CD14-positive monocyte (primary cell): ENCODE results near the gene TNFRSF13B. TPM values are rescaled to one million over a fixed set of nuclear protein-coding genes. Genes with fewer than 3 reads are reported as not detected.

ENCODE experiments used
- DNase-seq, 3 donors: peaks; one replicate each; pipeline ENCODE4 v3.0.0-alpha.2; 2011 to 2022
- H2AFZ ChIP-seq: 2 replicates; pipeline ENCODE4 v1.6.0; 2012; ENCODE audit warnings: mild to moderate bottlenecking, low read depth, low read length, inconsistent platforms; ENCODE audit not compliant: insufficient read depth, poor library complexity, severe bottlenecking
- H3K27ac ChIP-seq, 2 donors: 1 replicate in 1 of 2; 2 replicates in 1 of 2; pipeline ENCODE4 v1.5.1; 2012 to 2013; ENCODE audit warnings: low read length in 2 of 2, control low read depth in 1 of 2, inconsistent platforms in 1 of 2, low read depth in 1 of 2, mild to moderate bottlenecking in 1 of 2
- H3K27me3 ChIP-seq, 2 donors: one replicate each; pipeline versions ENCODE4 v1.6.0 to v1.6.1; 2011 to 2013; ENCODE audit warnings: low read length in 2 of 2; ENCODE audit not compliant: control insufficient read depth in 2 of 2, insufficient read depth in 2 of 2
- H3K36me3 ChIP-seq, 2 donors: replicated peaks in 1 of 2; 1 replicate in 1 of 2; 2 replicates in 1 of 2; pipeline versions ENCODE4 v1.5.1 to v1.6.1; 2012 to 2013; ENCODE audit warnings: low read length in 2 of 2, control low read depth in 1 of 2, inconsistent platforms in 1 of 2, mild to moderate bottlenecking in 1 of 2; ENCODE audit not compliant: insufficient read depth in 2 of 2, control insufficient read depth in 1 of 2
- H3K4me1 ChIP-seq, 2 donors: 1 replicate in 1 of 2; 2 replicates in 1 of 2; pipeline versions ENCODE4 v1.5.1 to v1.6.1; 2012 to 2013; ENCODE audit warnings: low read length in 2 of 2, control low read depth in 1 of 2, inconsistent platforms in 1 of 2, mild to moderate bottlenecking in 1 of 2, moderate library complexity in 1 of 2; ENCODE audit not compliant: insufficient read depth in 2 of 2, control insufficient read depth in 1 of 2
- H3K4me2 ChIP-seq: replicated peaks from 2 replicates; pipeline ENCODE3; 2012; ENCODE audit warnings: low read length, moderate library complexity, mild to moderate bottlenecking; ENCODE audit not compliant: poor library complexity, severe bottlenecking; ENCODE audit errors: extremely low read depth
- H3K4me3 ChIP-seq, 3 experiments: fragments of 200-600 bp in 1 of 3; sonication (generic) in 1 of 3; replicated peaks in 1 of 3; 1 replicate in 2 of 3; 2 replicates in 1 of 3; pipeline ENCODE4 v1.5.1; 2011 to 2013; ENCODE audit warnings: low read length in 3 of 3, mild to moderate bottlenecking in 3 of 3, control low read depth in 2 of 3, low read depth in 2 of 3, inconsistent platforms in 1 of 3, moderate library complexity in 1 of 3
- H3K79me2 ChIP-seq: 2 replicates; pipeline ENCODE4 v1.6.0; 2012; ENCODE audit warnings: mild to moderate bottlenecking, control low read depth, inconsistent platforms, low read length, moderate library complexity; ENCODE audit not compliant: insufficient read depth
- H3K9ac ChIP-seq: 2 replicates; pipeline ENCODE4 v1.6.0; 2017; ENCODE audit warnings: low read length, mild to moderate bottlenecking; ENCODE audit not compliant: insufficient read depth, poor library complexity, severe bottlenecking
- H3K9me3 ChIP-seq, 2 donors: replicated peaks in 1 of 2; 1 replicate in 1 of 2; 2 replicates in 1 of 2; pipeline versions ENCODE4 v1.5.1 to v1.6.1; 2012 to 2013; ENCODE audit warnings: low read length in 2 of 2, control low read depth in 1 of 2; ENCODE audit not compliant: control insufficient read depth in 1 of 2, insufficient read depth in 1 of 2
- H4K20me1 ChIP-seq: 2 replicates; pipeline ENCODE4 v1.6.0; 2012; ENCODE audit warnings: mild to moderate bottlenecking, low read length, control low read depth, moderate library complexity; ENCODE audit not compliant: insufficient read depth
- H3K27ac Mint-ChIP-seq, 7 donors: one replicate each; pipeline ENCODE4 v1.8.0; 2020; ENCODE audit warnings: mild to moderate bottlenecking in 7 of 7, mixed read lengths in 7 of 7, moderate library complexity in 6 of 7, inconsistent platforms in 2 of 7
- H3K27me3 Mint-ChIP-seq, 3 donors: one replicate each; pipeline ENCODE4 v1.8.0; 2021 to 2022; ENCODE audit warnings: low read depth in 3 of 3, mild to moderate bottlenecking in 3 of 3, mixed read lengths in 3 of 3, moderate library complexity in 3 of 3, inconsistent platforms in 1 of 3
- H3K36me3 Mint-ChIP-seq, 2 donors: one replicate each; pipeline ENCODE4 v1.8.0; 2020; ENCODE audit warnings: mixed read lengths in 2 of 2, inconsistent platforms in 1 of 2, mild to moderate bottlenecking in 1 of 2
- H3K4me1 Mint-ChIP-seq: one replicate; pipeline ENCODE4 v1.8.0; 2020; ENCODE audit warnings: mild to moderate bottlenecking, mixed read lengths
- H3K4me3 Mint-ChIP-seq, 2 donors: one replicate each; pipeline ENCODE4 v1.8.0; 2020; ENCODE audit warnings: mild to moderate bottlenecking in 2 of 2, mixed read lengths in 2 of 2, moderate library complexity in 1 of 2
- H3K9me3 Mint-ChIP-seq, 7 donors: one replicate each; pipeline ENCODE4 v1.8.0; 2020 to 2022; ENCODE audit warnings: mixed read lengths in 7 of 7, mild to moderate bottlenecking in 6 of 7, moderate library complexity in 6 of 7, inconsistent platforms in 2 of 7
- WGBS: methylation state at CpG from one replicate; pipeline ENCODE4 v1.1.5; 2013; ENCODE audit warnings: missing lambda C conversion rate; ENCODE audit not compliant: insufficient coverage; 5-methylcytosine and 5-hydroxymethylcytosine counted together
- intact Hi-C, 2 donors: fragments of 100-400 bp; cut with micrococcal nuclease; formaldehyde crosslinking; loops; one replicate each; pipeline versions ENCODE4 v1.15.0 to v1.15.1; 2023
- polyA plus RNA-seq, 3 donors: library from polyadenylated mRNA; depleted of rRNA in 1 of 3; unstranded in 2 of 3; stranded (reverse) in 1 of 3; fragments of 300-500 nt in 2 of 3; fragments of >200 nt in 1 of 3; fragmentation: Illumina TruSeq in 2 of 3; gene quantifications; 1 replicate in 2 of 3; 2 replicates in 1 of 3; pipeline ENCODE4 v1.2.3, GENCODE V29; 2012 to 2021
- TF ChIP-seq, protein P1 (sequence below): fragments of 200-600 bp; IDR thresholded peaks from one replicate; pipeline ENCODE4 v1.8.0; 2022; ENCODE audit warnings: antibody characterized with exemption, mild to moderate bottlenecking

TNFRSF13B gene
- polyA plus RNA-seq, 3 donors, result 0.21 to 0.47 TPM; not detected in 1

DNA sequence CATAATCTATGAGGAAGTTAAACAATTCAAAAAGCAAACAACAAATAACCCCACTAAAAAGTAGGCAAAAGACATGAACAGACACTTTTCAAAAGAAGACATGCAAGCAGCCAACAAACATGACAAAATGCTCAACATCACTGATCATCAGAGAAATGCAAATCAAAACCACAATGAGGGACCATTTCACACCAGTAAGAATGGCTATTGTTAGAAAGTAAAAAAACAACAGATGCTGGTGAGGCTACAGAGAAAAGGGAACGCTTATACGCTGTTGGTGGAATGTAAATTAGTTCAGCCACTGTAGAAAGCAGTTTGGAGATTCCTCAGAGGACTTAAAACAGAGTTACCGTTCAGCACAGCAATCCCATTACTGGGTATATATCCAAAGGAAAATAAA lies 24.4 kb downstream of the TNFRSF13B start:
- Mint-ChIP-seq H3K4me3 (no peak overlapping the region), H3K27ac (peak overlapping the region in 1 of 7 donors; percentile 33), H3K36me3 (no peaks in the 10 kb centered on the region), H3K4me1 (no peaks in the 10 kb centered on the region), H3K27me3 (peaks cover 2 to 12% (median 3%) of the 10 kb centered on the region in 3 donors), H3K9me3 (peaks cover 4 to 21% (median 18%) of the 10 kb centered on the region in 7 donors)
- intact Hi-C loops, result no loop called here
- TF ChIP-seq, protein P1, sequence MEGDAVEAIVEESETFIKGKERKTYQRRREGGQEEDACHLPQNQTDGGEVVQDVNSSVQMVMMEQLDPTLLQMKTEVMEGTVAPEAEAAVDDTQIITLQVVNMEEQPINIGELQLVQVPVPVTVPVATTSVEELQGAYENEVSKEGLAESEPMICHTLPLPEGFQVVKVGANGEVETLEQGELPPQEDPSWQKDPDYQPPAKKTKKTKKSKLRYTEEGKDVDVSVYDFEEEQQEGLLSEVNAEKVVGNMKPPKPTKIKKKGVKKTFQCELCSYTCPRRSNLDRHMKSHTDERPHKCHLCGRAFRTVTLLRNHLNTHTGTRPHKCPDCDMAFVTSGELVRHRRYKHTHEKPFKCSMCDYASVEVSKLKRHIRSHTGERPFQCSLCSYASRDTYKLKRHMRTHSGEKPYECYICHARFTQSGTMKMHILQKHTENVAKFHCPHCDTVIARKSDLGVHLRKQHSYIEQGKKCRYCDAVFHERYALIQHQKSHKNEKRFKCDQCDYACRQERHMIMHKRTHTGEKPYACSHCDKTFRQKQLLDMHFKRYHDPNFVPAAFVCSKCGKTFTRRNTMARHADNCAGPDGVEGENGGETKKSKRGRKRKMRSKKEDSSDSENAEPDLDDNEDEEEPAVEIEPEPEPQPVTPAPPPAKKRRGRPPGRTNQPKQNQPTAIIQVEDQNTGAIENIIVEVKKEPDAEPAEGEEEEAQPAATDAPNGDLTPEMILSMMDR, result no peak
- no peak overlapping the region for H3K9ac ChIP-seq
- peaks cover 11 to 19% of the 10 kb centered on the region in 2 donors for H3K9me3 ChIP-seq
- no peak overlapping the region for H3K4me3 ChIP-seq
- no peaks in the 10 kb centered on the region for H3K4me1 ChIP-seq
- H4K20me1 ChIP-seq, result no peaks in the 10 kb centered on the region
- no peak overlapping the region for H3K27ac ChIP-seq
- H2AFZ ChIP-seq, result no peak overlapping the region
- H3K79me2 ChIP-seq, result no peaks in the 10 kb centered on the region
- H3K36me3 ChIP-seq, result no peaks in the 10 kb centered on the region
- WGBS, result no CpG with 5 or more reads among the region's 3 CpGs
- H3K27me3 ChIP-seq, result no peaks in the 10 kb centered on the region
- DNase-seq, result no peak
- no peak overlapping the region for H3K4me2 ChIP-seq

DNA sequence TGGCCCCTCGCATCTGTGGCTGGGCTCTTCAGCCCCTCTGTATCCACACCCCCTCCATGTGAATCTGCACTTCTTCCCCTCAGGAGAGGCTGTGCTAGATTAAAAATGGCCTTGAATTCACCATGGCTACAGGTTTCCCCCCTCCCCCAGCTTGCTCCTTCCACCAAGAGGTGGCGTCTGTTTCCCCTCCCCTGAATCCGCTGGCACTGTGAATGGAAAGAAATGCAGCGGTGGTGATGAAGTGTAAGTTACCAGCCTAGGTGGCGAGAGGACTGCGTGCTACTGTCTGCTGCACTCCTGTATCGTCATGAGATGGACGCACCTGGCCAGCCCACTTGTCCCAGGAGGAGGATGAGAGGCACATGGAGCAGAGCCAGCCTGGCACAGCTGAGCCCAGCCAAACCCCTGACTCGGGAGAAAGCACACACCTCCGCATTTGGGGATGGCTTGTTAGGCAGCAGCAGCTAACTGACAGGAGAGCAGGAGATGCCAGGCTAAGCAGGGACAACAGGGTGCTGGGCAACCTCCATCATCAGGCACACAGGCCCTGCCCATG lies 26.2 kb downstream of the TNFRSF13B start:
- no peaks in the 10 kb centered on the region for H3K36me3 Mint-ChIP-seq
- no peaks in the 10 kb centered on the region for H3K36me3 ChIP-seq
- H3K27me3 ChIP-seq, result no peaks in the 10 kb centered on the region
- no peaks in the 10 kb centered on the region for H3K79me2 ChIP-seq
- intact Hi-C loops, result no loop called here
- H3K4me1 ChIP-seq, result no peaks in the 10 kb centered on the region
- WGBS, result 77% methylated on average over 10 of the region's 10 CpGs
- no peak overlapping the region for H3K9ac ChIP-seq
- H3K4me3 ChIP-seq, result no peak overlapping the region
- H4K20me1 ChIP-seq, result no peaks in the 10 kb centered on the region
- H3K4me3 Mint-ChIP-seq, result no peak overlapping the region
- no peak overlapping the region for H2AFZ ChIP-seq
- H3K27ac Mint-ChIP-seq, result no peak overlapping the region
- H3K27me3 Mint-ChIP-seq, result peaks cover 2 to 12% (median 3%) of the 10 kb centered on the region in 3 donors
- no peaks in the 10 kb centered on the region for H3K4me1 Mint-ChIP-seq
- H3K9me3 ChIP-seq, result peaks cover 11 to 19% of the 10 kb centered on the region in 2 donors
- DNase-seq, result peak in 1 of 3 donors; percentile 1
- H3K4me2 ChIP-seq, result no peak overlapping the region
- H3K9me3 Mint-ChIP-seq, result peaks cover 4 to 21% (median 18%) of the 10 kb centered on the region in 7 donors
- TF ChIP-seq, protein P1, result no peak
- no peak overlapping the region for H3K27ac ChIP-seq
